Activated effector memory CD4-positive, alpha-beta T cell treated with anti-CD3 and anti-CD28 coated beads, Interleukin-2, amount 50 U/mL, for 16 hours (primary cell): ENCODE data around the gene ARHGEF4.

Experiments
- DNase-seq: peaks from one replicate; pipeline ENCODE4 v3.0.0-alpha.2; 2020

Gene ARHGEF4

DNA sequence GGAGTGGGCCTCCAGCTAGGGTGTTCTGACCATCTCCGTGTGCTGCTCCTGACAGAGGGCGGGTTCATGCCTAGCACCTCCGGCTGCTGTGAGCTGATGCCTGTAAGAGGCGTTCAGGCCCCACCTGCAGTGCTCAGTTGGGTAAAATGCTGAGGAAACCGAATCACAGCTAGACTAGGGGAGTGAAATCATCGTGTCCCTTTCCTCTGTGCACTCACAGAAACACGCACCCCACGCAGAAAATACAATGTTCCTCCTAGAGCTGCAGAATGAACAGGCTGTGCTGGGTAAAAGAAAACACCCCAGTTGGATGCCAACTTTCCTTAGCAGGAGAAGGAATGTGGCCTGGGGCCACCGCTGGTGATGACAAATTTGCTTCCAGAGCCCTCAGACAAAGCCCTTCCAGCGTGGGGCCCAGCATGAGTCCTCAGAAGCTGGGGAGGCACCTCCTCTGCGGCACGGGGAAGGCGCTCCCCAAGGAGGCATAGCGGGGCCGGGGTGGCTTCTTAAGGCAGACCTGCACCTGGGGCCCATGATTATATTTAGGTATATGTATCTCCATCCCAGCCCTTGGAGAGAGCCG is 16.3 kb upstream of the ARHGEF4 start:
- DNase-seq: no peak

DNA sequence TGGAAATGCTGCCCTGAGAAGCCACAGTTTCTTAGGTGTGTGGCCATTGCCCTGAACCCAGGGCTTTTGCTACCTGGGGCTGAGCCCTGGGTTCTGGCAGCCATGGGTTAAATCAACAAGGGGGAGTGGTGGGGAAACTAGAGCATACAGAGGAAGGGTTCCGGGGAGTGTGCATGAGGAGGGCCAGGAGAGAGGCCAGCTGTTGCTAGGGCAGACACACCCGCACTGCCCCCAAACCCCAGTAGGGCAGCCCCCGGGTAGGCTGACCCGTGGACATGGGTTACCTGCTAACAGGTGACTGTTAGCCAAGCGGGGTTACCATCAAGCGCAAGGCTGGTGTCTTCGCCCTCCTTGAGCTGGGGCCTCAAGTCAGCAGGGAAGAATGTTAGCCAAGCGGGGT is 14.8 kb upstream of the ARHGEF4 start:
- DNase-seq: no peak

- DNase-seq: no peak
These were observed 13.9 kb upstream of the ARHGEF4 start for GRCh38 chr2:130822766-130823165.

DNA sequence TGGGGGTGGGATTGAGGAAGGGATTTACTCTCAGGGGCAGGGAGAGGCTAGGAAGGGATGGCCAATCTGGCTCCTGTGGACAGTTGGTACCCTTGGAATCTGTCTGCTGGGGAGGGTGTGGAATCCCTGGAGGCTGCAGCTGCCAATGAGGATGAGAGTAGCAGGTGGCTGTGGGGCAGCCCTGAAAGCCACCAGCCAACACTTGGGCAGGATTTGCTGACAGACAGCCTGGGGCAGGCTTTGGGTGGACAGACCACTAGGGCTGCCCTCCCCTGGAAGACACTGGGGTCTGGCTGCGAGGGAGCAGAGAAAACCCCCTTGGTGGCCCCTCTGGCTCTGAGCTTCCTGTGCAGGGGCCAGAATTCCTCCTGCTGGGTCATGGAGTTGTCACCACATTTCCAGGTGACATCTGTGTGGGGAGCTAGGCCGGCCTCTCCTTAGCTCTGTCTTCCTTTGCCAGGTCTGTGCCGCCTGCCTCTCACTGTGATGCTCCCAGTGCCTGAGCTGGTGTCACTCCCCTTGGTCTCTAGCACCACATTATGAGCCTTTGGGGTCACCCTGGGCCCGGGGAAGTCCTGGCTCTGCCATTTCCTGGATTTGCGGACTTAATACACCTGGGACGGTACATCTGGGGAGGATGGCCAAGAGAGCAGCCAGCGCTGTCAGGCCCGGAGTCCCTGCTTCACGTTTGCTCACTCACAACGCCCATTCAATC is 13.4 kb upstream of the ARHGEF4 start:
- DNase-seq: no peak

DNA sequence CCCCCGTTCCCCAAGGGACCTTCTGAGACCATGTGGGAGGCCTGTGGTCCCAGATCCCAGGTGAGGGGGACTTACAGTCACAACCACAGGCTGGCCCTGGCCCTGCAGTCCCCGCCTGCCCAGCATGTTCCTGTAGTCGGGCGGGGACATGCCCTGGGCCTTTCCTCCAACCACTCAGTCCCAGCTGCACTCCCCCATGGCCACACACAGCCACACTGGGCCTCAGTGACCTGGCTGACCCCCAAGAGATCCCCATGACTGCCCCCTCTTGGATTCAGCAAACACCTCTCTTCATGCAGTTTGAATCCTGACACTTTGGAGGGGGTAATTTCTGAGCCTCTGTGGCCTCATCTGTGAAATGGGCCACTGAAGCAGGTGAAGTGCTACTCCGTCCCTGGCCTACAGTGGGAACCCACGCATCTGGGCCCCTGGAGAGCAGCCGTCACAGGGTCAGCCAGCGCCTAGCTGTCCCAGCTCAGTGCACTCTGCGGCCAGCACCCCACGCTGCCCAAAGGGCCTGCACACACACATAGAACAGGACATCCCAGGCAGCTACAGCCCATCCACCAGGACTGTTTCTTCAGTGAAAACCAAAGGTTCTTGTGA is 12.7 kb upstream of the ARHGEF4 start:
- DNase-seq: no peak

GRCh38 chr2:130824492-130825061 is 12.1 kb upstream of the ARHGEF4 start:
- peak; percentile 89 for DNase-seq

DNA sequence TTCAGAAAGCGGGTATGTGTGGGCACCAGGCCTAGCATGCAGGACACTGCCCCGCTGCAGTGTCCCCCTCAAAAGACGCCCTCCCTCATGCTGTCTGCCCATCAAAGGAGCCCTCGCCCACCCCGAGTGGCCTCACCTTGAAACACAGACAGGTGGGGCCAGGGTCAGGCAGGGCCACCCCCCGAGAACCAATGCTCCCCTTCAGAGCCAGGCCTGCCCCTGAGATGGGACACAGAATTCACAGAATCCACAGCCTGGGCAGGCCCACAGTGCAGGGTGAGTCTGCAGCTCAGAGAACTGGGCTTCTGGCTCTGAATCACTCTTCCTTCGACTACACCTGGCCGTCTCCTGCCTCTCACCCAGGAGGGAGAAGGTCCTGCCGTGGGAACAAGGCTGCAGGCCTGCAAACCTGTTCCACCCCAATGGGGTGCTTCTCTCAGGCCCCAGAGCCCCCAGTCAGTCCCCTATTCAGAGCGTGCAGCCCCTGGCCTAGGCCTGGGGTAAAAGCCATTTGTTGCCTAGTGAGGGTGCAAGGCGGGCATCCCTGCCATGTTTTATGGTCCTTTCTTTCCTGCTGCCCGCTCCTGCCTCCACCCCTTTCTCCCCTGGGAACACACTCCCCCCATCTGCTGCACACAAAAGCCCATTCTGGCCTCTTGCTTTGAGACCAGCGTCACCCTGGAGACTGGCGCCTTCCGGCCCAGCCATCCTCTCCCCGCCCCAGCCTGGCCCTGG is 11.3 kb upstream of the ARHGEF4 start:
- no peak for DNase-seq

DNA sequence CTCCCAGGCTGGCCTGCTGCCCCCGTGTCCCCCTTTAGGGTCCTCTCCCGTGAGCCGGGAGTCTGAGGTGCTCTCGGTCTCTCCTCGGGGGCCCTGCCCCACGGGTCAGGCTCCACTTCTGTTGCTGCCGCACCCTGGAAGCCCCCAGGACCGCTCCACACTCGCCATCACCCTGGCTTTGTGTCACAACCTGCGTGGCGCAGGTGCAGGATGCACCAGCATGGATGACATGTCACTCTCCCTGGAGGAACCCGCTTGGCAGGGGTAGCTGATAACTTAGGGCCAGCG is 10.8 kb upstream of the ARHGEF4 start:
- DNase-seq: no peak

- DNase-seq: no peak
These were observed 10.3 kb upstream of the ARHGEF4 start for GRCh38 chr2:130826419-130826818.

DNA sequence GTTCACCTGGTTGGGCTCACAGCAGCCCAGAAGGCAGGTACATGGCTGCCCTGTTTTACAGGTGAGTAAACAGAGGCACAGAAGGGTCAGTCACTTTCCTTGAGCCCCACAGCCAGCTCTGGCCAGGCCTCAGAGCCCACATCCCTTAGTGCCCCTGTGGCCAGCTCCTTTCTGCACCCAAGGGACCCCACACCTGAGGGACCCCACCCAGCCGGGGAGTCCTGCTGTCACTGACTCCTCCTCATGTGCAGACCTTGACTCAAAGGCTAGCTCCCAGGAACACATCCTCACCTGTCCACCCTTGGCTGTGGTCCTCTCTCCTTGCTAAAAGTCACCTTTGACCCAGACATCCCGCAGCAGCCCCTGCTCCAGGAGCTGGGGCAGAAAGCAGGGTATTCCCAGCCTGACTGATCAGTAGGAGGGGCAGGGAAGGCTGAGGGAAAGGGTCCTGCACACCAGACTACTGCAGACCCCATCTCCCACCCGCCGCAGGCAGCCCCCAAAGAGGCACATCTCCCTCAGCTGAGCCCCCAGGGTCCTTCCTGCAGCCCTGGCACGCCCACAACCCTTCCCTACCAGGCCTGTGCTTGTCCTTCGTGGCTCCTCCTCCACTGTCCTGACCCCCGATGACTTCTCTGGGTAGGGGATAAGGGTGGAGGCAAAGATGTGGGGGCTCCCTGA is 9.8 kb upstream of the ARHGEF4 start:
- no peak for DNase-seq

DNA sequence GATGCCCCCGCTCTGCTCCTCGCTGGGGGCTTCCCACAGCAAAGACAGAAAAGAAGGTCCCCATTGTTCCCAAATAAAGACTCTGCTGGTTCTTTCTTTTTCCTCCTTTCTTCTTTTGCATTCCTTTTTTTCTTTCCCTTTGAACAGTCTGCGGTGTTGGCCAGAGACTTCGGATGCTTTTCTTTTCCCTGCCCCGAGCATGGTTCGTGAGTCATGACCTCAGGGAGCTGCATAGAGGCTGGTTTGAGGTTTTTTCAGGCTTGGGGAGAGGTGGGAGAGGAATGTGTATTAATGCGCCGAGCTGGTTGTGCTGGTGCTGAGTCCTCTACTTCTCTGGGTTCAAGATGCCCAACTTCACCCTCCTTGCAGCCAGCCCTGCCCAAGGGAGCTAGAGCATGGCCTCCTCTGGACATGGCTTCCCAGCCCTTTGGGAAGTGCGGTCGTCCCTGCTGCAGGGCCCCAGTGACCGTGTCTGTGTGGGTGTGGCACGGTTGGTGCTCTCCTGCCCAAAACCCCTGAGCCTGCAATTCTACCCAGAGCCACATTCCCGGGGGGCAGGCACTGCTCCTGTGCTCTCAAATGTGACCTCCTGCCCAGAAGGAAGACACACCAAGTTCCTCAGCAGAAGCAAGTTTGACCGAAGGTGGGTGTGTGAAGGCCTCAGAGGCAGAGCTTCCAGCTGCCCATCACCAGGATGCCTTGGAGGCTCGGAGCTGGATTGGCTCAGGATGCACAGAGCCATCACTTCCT is 9.0 kb upstream of the ARHGEF4 start:
- no peak for DNase-seq

GRCh38 chr2:130828461-130828860 is 8.3 kb upstream of the ARHGEF4 start:
- DNase-seq: no peak

DNA sequence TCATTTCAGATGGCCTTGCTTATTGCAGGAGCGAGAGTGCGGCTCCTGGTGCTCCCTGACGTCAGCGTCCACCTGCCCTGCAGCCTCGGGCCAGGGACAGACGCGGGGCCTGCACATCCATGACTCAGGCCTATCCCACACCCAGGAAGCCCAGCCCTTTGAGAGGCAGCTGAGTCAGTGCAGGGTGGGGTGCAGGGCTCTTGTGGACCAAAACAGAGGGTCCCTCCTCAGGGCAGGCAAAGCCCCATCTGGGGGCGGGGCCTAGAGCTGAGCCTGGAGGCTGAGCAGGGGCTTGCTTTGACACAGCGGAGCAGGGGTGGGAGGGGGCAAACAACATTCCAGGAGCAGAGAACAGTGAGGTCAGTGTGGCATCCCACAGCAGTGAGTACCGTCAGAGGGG is 7.7 kb upstream of the ARHGEF4 start:
- no peak for DNase-seq

DNA sequence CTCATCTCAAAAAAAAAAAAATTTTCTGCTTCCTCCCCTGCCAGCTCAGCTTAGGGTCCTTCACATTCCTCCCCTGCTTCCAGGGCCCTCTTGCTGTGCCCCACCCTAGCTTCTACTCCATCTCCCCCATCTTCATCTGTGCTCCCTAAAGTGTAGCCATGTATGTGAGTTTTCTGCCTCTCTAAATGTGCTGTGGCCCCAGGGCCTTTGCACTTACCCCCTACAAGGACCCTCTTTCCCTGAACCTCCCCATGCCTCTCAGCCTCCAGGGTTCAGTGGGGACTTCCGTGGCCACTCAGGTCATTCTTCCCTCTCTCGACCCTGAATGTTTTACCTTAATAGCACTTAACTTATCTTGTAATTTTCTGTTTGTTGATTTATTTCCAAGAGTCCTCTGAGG is 6.2 kb upstream of the ARHGEF4 start:
- no peak for DNase-seq

- no peak for DNase-seq
These were observed 5.4 kb upstream of the ARHGEF4 start for GRCh38 chr2:130831356-130831755.

GRCh38 chr2:130832296-130832940 is 4.3 kb upstream of the ARHGEF4 start:
- DNase-seq: no peak

GRCh38 chr2:130834091-130834930 is 2.4 kb upstream of the ARHGEF4 start:
- no peak for DNase-seq

- DNase-seq: no peak
These were observed 1.6 kb upstream of the ARHGEF4 start for GRCh38 chr2:130834931-130835765.

DNA sequence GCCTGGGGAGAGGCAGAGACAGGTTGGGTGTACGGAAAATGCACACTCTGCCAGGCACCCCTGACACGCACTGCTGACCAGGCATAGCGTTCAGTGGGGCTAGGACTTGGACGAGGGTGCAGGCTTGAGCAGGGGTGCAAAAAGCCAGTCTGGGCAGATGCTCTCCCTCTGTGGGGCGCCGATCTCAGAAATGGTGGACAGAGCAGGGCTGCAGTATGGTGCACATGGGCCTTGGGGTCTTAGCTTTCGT is 1.0 kb upstream of the ARHGEF4 start:
- no peak for DNase-seq

DNA sequence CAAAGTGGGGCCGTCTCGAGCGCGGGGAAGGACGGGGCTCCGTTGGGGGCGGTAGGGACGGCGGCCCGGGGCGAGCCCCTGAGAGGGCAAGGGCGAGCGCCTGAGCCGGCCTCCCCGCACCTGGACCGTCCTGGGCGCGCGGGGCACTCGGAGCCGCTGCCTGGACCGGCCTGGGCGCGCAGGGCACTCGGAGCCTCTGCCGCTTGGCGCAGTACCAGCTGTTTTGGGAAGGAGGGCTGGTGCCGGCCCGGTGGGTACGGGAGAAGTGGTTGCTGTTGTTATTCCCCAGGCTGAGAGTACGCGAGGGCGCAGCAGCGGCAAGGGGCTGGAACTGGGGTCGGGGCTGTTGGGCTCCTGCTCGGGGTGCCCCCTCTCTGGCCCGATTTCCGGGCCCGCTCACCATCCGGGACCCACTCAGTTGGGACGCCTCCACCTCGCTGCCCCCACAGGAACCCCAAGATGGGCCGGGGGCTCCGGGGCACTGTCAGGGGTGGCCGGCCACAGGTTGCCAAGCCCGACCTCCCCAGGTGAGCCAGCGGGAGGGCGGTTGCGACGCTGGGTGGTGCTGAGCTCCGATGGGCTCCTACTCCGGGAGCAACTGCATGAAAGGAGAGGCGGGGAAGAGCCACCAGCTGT is 579 bp downstream of the ARHGEF4 start:
- DNase-seq: no peak
